ENCODE data around the gene MAP1LC3B2.

The MAP1LC3B2 gene

GRCh38 chr12:116616536-116617248, 57.5 kb downstream of the MAP1LC3B2 start:
- no peak for DNase-seq

DNA sequence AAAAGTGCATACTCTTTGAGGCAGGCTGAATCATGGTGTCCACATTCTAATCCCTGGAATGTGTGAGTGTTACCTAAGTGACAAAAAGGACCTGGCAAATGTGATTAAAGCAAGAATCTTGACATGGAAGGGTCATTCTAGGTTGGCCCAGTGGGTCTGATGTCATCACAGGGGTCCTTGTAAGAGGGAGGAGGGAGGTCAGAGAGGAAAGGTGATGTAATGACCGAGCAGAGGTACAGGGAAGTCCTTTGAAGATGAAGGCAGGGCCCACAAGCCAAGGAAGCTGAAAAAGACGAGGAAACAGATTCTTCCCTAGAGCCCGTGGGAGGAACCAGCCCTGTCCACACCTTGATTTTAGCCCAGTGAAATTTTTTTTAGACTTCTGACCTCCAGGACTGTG, 60.1 kb downstream of the MAP1LC3B2 start:
- DNase-seq: no peak

DNA sequence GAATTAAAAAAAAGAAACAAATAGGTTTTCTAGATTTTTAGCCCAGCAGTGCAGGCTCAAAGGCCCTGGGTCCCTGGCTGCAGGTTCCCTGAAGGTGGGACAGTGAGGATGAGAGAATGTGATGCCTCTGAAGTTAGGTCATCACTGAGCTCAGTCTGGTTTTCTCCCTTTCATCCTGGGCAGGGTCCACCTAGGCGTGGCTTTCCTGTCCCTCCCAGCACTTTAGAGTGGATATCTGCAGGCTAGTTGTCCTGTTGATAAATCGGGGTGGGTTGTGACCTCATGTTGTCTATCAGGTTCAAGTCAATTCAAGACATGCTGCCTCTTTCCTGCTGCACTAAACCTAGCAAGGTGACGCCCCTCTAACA, 60.9 kb downstream of the MAP1LC3B2 start:
- DNase-seq: no peak

GRCh38 chr12:116620492-116621191, 61.5 kb downstream of the MAP1LC3B2 start:
- no peak for DNase-seq

DNA sequence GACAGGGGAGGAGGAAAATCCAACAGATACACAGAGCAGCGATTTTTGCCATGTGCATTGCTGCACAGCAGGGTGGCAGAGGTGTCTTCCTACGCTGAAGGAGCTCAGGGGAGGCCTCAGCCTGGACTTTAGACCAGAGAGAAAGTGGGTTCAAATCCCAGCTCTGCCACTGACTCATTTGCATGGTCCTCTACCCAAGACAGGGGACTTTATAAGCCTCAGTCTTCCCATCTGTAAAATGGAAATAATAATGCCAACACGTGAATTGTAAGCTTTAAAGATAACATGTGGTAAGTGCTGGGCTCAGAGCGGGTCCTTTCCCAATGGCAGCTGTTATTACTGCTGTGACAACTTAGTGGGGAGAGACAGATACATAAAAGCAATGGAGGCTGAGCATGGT, 62.0 kb downstream of the MAP1LC3B2 start:
- no peak for DNase-seq

DNA sequence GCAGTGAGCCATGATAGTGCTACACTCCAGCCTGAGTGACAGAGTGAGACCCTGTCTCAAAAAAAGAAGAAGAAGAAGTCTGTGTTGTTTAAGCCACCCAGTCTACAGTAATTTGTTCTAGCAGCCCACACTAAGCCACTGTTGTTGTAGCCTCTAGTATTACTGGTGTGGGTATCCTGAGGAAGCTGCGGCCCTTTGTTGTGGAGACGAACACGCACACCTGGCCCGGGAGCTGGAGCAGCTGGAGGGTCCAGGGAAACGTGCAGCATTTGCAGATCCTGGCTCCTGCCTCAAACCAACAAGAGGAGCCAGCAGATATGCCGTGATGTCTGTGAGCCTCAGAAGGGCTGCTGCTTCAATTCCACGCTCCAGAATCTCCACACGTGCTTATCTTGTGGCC, 65.3 kb downstream of the MAP1LC3B2 start:
- no peak for DNase-seq

DNA sequence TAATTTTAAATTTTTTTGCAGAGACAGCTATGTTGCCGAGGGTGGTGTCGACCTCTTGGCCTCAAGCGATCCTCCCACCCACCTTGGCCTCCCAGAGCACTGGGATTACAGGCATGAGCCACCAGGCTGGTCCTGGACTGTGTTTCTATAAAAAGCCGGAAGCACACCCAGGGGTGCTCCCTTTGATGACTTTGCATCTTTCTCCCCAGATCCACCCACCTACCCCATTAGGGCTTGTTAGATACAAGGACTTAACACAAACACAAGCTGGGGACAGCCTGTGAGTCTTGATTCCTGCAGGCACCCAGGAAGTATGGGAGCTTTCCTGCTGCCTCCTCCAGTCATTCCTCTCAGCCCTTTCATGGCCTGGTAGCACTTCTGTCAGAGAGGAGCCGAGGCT, 67.0 kb downstream of the MAP1LC3B2 start:
- DNase-seq: no peak

Measured in NCI-H187 (cell line).